H9 (cell line): ENCODE results near the gene PREX1. TPM values are rescaled to one million over a fixed set of nuclear protein-coding genes. Genes with fewer than 3 reads are reported as not detected.

Experiments used
- DNase-seq: peaks from one replicate; pipeline ENCODE4 v3.0.0-alpha.2; 2017
- H2AFZ ChIP-seq: one replicate; pipeline ENCODE4 v1.6.1; 2013; ENCODE audit warnings: mild to moderate bottlenecking, low read length, control low read depth, moderate library complexity
- H2AK5ac ChIP-seq: 2 replicates; pipeline ENCODE4 v1.6.1; 2013; ENCODE audit warnings: low read length, control low read depth, mixed read lengths; ENCODE audit not compliant: insufficient read length
- H2BK120ac ChIP-seq: one replicate; pipeline ENCODE4 v1.6.1; 2013; ENCODE audit warnings: low read depth, mild to moderate bottlenecking, low read length, control low read depth, inconsistent platforms; ENCODE audit not compliant: poor library complexity, severe bottlenecking
- H2BK12ac ChIP-seq: 2 replicates; pipeline ENCODE4 v1.6.1; 2013; ENCODE audit warnings: low read length, control low read depth, mixed read lengths, low read depth; ENCODE audit not compliant: insufficient read length
- H2BK15ac ChIP-seq: 2 replicates; pipeline ENCODE4 v1.6.1; 2013; ENCODE audit warnings: low read depth, low read length, control low read depth
- H2BK20ac ChIP-seq: one replicate; pipeline ENCODE4 v1.6.1; 2013; ENCODE audit warnings: low read depth, mild to moderate bottlenecking, low read length, control low read depth, inconsistent platforms; ENCODE audit not compliant: poor library complexity, severe bottlenecking
- H2BK5ac ChIP-seq: 2 replicates; pipeline ENCODE4 v1.6.1; 2013; ENCODE audit warnings: low read length, control low read depth, mixed read lengths; ENCODE audit not compliant: insufficient read length
- H3K14ac ChIP-seq: 2 replicates; pipeline ENCODE4 v1.6.1; 2013; ENCODE audit warnings: low read length, control low read depth; ENCODE audit not compliant: insufficient read depth
- H3K18ac ChIP-seq: 2 replicates; pipeline ENCODE4 v1.6.1; 2013; ENCODE audit warnings: low read depth, mild to moderate bottlenecking, mixed read lengths, low read length, control low read depth; ENCODE audit not compliant: insufficient read length
- H3K23ac ChIP-seq: 2 replicates; pipeline ENCODE4 v1.6.1; 2013; ENCODE audit warnings: low read length, control low read depth, mixed read lengths, low read depth; ENCODE audit not compliant: insufficient read length
- H3K23me2 ChIP-seq: 2 replicates; pipeline ENCODE4 v1.6.1; 2013; ENCODE audit warnings: low read depth, mild to moderate bottlenecking, mixed read lengths, low read length, control low read depth; ENCODE audit not compliant: insufficient read length, poor library complexity, severe bottlenecking
- H3K27ac ChIP-seq: 2 replicates; pipeline ENCODE4 v1.5.1; 2013; ENCODE audit warnings: low read length, control low read depth, mixed read lengths, low read depth; ENCODE audit not compliant: insufficient read length
- H3K27me3 ChIP-seq: 2 replicates; pipeline ENCODE4 v1.6.1; 2013; ENCODE audit warnings: low read length, control low read depth, inconsistent platforms; ENCODE audit not compliant: insufficient read depth
- H3K4ac ChIP-seq: 2 replicates; pipeline ENCODE4 v1.6.1; 2013; ENCODE audit warnings: low read depth, mild to moderate bottlenecking, control low read depth, inconsistent platforms, low read length, moderate library complexity
- H3K4me1 ChIP-seq: 2 replicates; pipeline ENCODE4 v1.6.1; 2013; ENCODE audit warnings: low read length, control low read depth, inconsistent platforms; ENCODE audit not compliant: insufficient read depth
- H3K4me2 ChIP-seq: 2 replicates; pipeline ENCODE4 v1.6.1; 2013; ENCODE audit warnings: low read length, control low read depth, mixed read lengths; ENCODE audit not compliant: insufficient read length, insufficient read depth
- H3K56ac ChIP-seq: 2 replicates; pipeline ENCODE4 v1.6.1; 2013; ENCODE audit warnings: low read depth, mild to moderate bottlenecking, mixed read lengths, low read length, control low read depth; ENCODE audit not compliant: insufficient read length
- H3K79me1 ChIP-seq: 2 replicates; pipeline ENCODE4 v1.6.1; 2013; ENCODE audit warnings: low read depth, mild to moderate bottlenecking, moderate library complexity, low read length, control low read depth, inconsistent platforms; ENCODE audit not compliant: insufficient read depth, poor library complexity, severe bottlenecking
- H3K79me2 ChIP-seq: 2 replicates; pipeline ENCODE4 v1.6.1; 2013; ENCODE audit warnings: low read length, control low read depth, inconsistent platforms; ENCODE audit not compliant: insufficient read depth
- H3K9ac ChIP-seq: 2 replicates; pipeline ENCODE4 v1.6.1; 2013; ENCODE audit warnings: low read length, control low read depth, mixed read lengths; ENCODE audit not compliant: insufficient read length; ENCODE audit errors: extremely low read depth
- H3K9me3 ChIP-seq: one replicate; pipeline ENCODE4 v1.6.1; 2013; ENCODE audit warnings: low read depth, low read length, inconsistent platforms; ENCODE audit not compliant: control insufficient read depth
- H3T11ph ChIP-seq: one replicate; pipeline ENCODE4 v1.6.1; 2013; ENCODE audit warnings: mild to moderate bottlenecking, low read length, control low read depth, inconsistent platforms
- H4K20me1 ChIP-seq: one replicate; pipeline ENCODE4 v1.6.1; 2013; ENCODE audit not compliant: control insufficient read depth, insufficient read length, insufficient read depth
- H4K5ac ChIP-seq: 2 replicates; pipeline ENCODE4 v1.6.1; 2013; ENCODE audit warnings: low read depth, mild to moderate bottlenecking, mixed read lengths, low read length, control low read depth; ENCODE audit not compliant: insufficient read length
- H4K8ac ChIP-seq: replicated peaks from 2 replicates; pipeline ENCODE4 v1.6.1; 2013; ENCODE audit warnings: low read length, control low read depth, mixed read lengths, low read depth; ENCODE audit not compliant: insufficient read length
- H4K91ac ChIP-seq: 2 replicates; pipeline ENCODE4 v1.6.1; 2013; ENCODE audit warnings: low read depth, mild to moderate bottlenecking, moderate library complexity, mixed read lengths, low read length, control low read depth; ENCODE audit not compliant: insufficient read length
- H3K27ac Mint-ChIP-seq, 3 experiments: 2 replicates in 2 of 3; 3 replicates in 1 of 3; pipeline ENCODE4 v1.8.0; 2020 to 2021; ENCODE audit warnings: mixed read lengths in 3 of 3, mild to moderate bottlenecking in 1 of 3, moderate library complexity in 1 of 3
- H3K27me3 Mint-ChIP-seq: 2 replicates; pipeline ENCODE4 v1.8.0; 2021; ENCODE audit warnings: low read depth, mild to moderate bottlenecking, moderate library complexity, mixed read lengths
- H3K36me3 Mint-ChIP-seq, 3 experiments: 2 replicates in 2 of 3; 3 replicates in 1 of 3; pipeline ENCODE4 v1.8.0; 2020 to 2021; ENCODE audit warnings: low read depth in 3 of 3, mixed read lengths in 3 of 3; ENCODE audit not compliant: insufficient read depth in 1 of 3
- H3K4me1 Mint-ChIP-seq, 2 experiments: 2 replicates each; pipeline ENCODE4 v1.8.0; 2020; ENCODE audit warnings: mixed read lengths in 2 of 2
- H3K4me3 Mint-ChIP-seq, 2 experiments: 2 replicates in 1 of 2; 3 replicates in 1 of 2; pipeline ENCODE4 v1.8.0; 2020 to 2021; ENCODE audit warnings: mild to moderate bottlenecking in 2 of 2, mixed read lengths in 2 of 2, moderate library complexity in 1 of 2
- H3K9me3 Mint-ChIP-seq, 2 experiments: 2 replicates in 1 of 2; 3 replicates in 1 of 2; pipeline ENCODE4 v1.8.0; 2020; ENCODE audit warnings: mild to moderate bottlenecking in 2 of 2, mixed read lengths in 2 of 2, moderate library complexity in 1 of 2
- WGBS: extraction: QIAGEN DNeasy Blood & Tissue Kit; methylation state at CpG from one replicate; pipeline ENCODE4 v1.1.7; 2013; ENCODE audit warnings: missing lambda C conversion rate, low lambda C conversion rate, mixed read lengths; ENCODE audit not compliant: insufficient read length; ENCODE audit errors: extremely low coverage; 5-methylcytosine and 5-hydroxymethylcytosine counted together
- total RNA-seq: library from RNA; stranded (reverse); gene quantifications from 2 replicates; pipeline ENCODE4 v1.2.1, GENCODE V29; 2021
- TF ChIP-seq, protein P1 (sequence below): fragments of 200-600 bp; sonication (generic); conservative IDR thresholded peaks from 3 replicates; pipeline ENCODE4 v1.8.0; 2021; ENCODE audit warnings: antibody characterized with exemption, mild to moderate bottlenecking

PREX1 gene
- total RNA-seq, 1 experiment from 2014 or later, result 6.6 TPM

GRCh38 chr20:48585061-48585870 is 242.5 kb downstream of the PREX1 start:
- no peak overlapping the region for H3K27ac Mint-ChIP-seq
- Histone ChIP-seq H3K9me3 (no peaks in the 10 kb centered on the region), H3K4me1 (no peaks in the 10 kb centered on the region), H3K23me2 (no peaks in the 10 kb centered on the region), H4K8ac (no peak overlapping the region), H4K20me1 (no peaks in the 10 kb centered on the region), H3K79me1 (no peaks in the 10 kb centered on the region), H3K27ac (no peak overlapping the region), H4K5ac (no peak overlapping the region), H3K4ac (no peak overlapping the region), H2BK120ac (no peak overlapping the region), H2BK12ac (no peak overlapping the region), H2BK5ac (no peak overlapping the region), H2AK5ac (no peak overlapping the region), H3T11ph (no peak overlapping the region), H2BK20ac (no peak overlapping the region), H3K27me3 (no peaks in the 10 kb centered on the region), H3K14ac (no peak overlapping the region; the same call in 1 of the 2 replicates), H3K56ac (no peak overlapping the region), H2AFZ (no peak overlapping the region), H3K23ac (no peak overlapping the region), H3K4me2 (no peak overlapping the region), H2BK15ac (no peak overlapping the region), H3K9ac (no peak overlapping the region), H3K79me2 (no peaks in the 10 kb centered on the region), H4K91ac (no peak overlapping the region), H3K18ac (no peak overlapping the region)
- no CpG with 5 or more reads among the region's 21 CpGs for WGBS
- H3K4me1 Mint-ChIP-seq, result peaks cover 7 to 8% of the 10 kb centered on the region in 2 experiments
- peaks cover 10 to 11% of the 10 kb centered on the region in 2 experiments for H3K9me3 Mint-ChIP-seq
- DNase-seq, result no peak
- H3K4me3 Mint-ChIP-seq, result no peak overlapping the region
- TF ChIP-seq, protein P1, sequence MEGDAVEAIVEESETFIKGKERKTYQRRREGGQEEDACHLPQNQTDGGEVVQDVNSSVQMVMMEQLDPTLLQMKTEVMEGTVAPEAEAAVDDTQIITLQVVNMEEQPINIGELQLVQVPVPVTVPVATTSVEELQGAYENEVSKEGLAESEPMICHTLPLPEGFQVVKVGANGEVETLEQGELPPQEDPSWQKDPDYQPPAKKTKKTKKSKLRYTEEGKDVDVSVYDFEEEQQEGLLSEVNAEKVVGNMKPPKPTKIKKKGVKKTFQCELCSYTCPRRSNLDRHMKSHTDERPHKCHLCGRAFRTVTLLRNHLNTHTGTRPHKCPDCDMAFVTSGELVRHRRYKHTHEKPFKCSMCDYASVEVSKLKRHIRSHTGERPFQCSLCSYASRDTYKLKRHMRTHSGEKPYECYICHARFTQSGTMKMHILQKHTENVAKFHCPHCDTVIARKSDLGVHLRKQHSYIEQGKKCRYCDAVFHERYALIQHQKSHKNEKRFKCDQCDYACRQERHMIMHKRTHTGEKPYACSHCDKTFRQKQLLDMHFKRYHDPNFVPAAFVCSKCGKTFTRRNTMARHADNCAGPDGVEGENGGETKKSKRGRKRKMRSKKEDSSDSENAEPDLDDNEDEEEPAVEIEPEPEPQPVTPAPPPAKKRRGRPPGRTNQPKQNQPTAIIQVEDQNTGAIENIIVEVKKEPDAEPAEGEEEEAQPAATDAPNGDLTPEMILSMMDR, result no peak
- peaks cover 3% of the 10 kb centered on the region for H3K27me3 Mint-ChIP-seq
- H3K36me3 Mint-ChIP-seq, result peaks cover 0 to 6% (median 5%) of the 10 kb centered on the region in 3 experiments; a peak in 4 of 7 replicates
